ENCODE data around the gene LPAR5.

LPAR5 gene

GRCh38 chr12:6631549-6631961, 4.2 kb downstream of the LPAR5 start:
- in situ Hi-C loops (cut with HindIII; ENCODE audit: low sequenced_read_pairs), result loop anchor here (10.0 kb wide), 1 partner anchor 163 kb away; no protein-coding TSS in a partner anchor
- H3K4me3 ChIP-seq (ENCODE audit: low read depth, low read length), result no peak overlapping the region

GRCh38 chr12:6630736-6631135, 5.0 kb downstream of the LPAR5 start:
- no peak overlapping the region for H3K4me3 ChIP-seq (ENCODE audit: low read depth, low read length)
- DNase-seq (ENCODE audit: low read depth), result no peak
- no peak for TF ChIP-seq CTCF (IDR thresholded peaks at IDR 0.05; ENCODE audit: low read depth, low read length, missing control alignments)
- in situ Hi-C loops (cut with HindIII; ENCODE audit: low sequenced_read_pairs), result loop anchor here (10.0 kb wide), 1 partner anchor 164 kb away; no protein-coding TSS in a partner anchor

More at GRCh38 chr12:6631549-6631961, 4.2 kb downstream of the LPAR5 start:
- TF ChIP-seq CTCF (IDR thresholded peaks at IDR 0.05; ENCODE audit: low read depth, low read length, missing control alignments), result no peak
- DNase-seq (ENCODE audit: low read depth), result no peak

GRCh38 chr12:6627616-6628015, 8.1 kb downstream of the LPAR5 start:
- no peak for TF ChIP-seq CTCF (IDR thresholded peaks at IDR 0.05; ENCODE audit: low read depth, low read length, missing control alignments)
- no peak overlapping the region for H3K4me3 ChIP-seq (ENCODE audit: low read depth, low read length)
- DNase-seq (ENCODE audit: low read depth), result no peak
- in situ Hi-C loops (cut with HindIII; ENCODE audit: low sequenced_read_pairs), result no loop called here

- no peak for DNase-seq (ENCODE audit: low read depth)
- H3K4me3 ChIP-seq (ENCODE audit: low read depth, low read length), result no peak overlapping the region
- no peak for TF ChIP-seq CTCF (IDR thresholded peaks at IDR 0.05; ENCODE audit: low read depth, low read length, missing control alignments)
- in situ Hi-C loops (cut with HindIII; ENCODE audit: low sequenced_read_pairs), result no loop called here
Measured at GRCh38 chr12:6626654-6627283, 9.0 kb downstream of the LPAR5 start.

- no peak overlapping the region for H3K4me3 ChIP-seq (ENCODE audit: low read depth, low read length)
- no peak for TF ChIP-seq CTCF (IDR thresholded peaks at IDR 0.05; ENCODE audit: low read depth, low read length, missing control alignments)
- in situ Hi-C loops (cut with HindIII; ENCODE audit: low sequenced_read_pairs), result no loop called here
- DNase-seq (ENCODE audit: low read depth), result no peak
Measured at GRCh38 chr12:6620885-6621274, 14.9 kb downstream of the LPAR5 start.

GRCh38 chr12:6620137-6620884, 15.4 kb downstream of the LPAR5 start:
- DNase-seq (ENCODE audit: low read depth), result no peak
- in situ Hi-C loops (cut with HindIII; ENCODE audit: low sequenced_read_pairs), result no loop called here
- no peak overlapping the region for H3K4me3 ChIP-seq (ENCODE audit: low read depth, low read length)
- peak; percentile 57 for TF ChIP-seq CTCF (IDR thresholded peaks at IDR 0.05; ENCODE audit: low read depth, low read length, missing control alignments)
